22Rv1 (cell line): ENCODE measurements around the gene KRTAP10-2.

Source experiments
- H3K27ac ChIP-seq: fragments of 450-650 bp; 2 replicates; pipeline ENCODE4 v1.5.1; 2017
- ZFX ChIP-seq: fragments of 450-650 bp; IDR thresholded peaks from 2 replicates; pipeline ENCODE4 v1.6.1; 2017; ENCODE audit warnings: antibody characterized with exemption, borderline replicate concordance
- TF ChIP-seq, protein P1 (sequence below): fragments of 450-650 bp; IDR thresholded peaks from 2 replicates; pipeline ENCODE4 v1.5.1; 2017; ENCODE audit warnings: mild to moderate bottlenecking

The KRTAP10-2 gene

DNA sequence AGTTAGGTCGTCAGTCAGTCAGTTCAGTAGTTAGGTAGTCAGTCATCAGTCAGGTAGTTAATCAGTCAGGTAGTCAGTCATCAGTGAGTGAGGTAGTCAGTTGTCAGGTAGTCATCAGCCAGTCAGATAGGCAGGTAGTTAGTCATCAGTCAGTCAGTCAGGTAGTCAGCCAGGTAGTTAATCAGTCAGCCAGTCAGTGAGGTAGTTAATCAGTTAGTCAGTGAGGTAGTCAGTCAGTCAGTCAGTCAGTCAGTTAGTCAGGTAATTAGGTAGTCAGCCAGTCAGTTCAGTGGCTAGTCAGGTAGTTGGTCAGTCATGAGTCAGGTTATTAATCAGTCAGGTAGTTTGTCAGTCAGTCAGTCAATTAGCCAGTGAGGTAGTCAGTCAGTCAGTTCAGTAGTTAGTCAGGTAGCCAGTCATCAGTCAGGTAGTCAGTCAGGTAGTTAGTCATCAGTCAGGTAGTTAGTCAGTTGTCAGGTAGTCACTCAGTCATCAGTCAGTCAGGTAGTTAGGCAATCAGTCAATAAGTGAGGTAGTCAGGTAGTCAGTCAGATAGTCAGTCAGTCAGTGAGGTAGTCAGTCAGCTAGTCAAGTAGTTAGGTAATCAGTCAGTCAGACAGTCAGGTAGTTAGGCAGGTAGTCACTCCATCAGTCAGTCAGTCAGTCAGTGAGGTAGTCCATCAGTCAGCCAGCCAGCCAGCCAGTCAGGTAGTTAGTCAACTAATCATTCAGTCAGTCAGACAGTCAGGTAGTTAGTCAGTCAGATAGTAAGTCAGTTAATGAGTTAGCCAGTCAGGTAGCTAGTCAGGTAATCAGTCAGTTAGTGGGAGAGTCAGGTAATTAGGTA lies 27.5 kb downstream of the KRTAP10-2 start:
- H3K27ac ChIP-seq: no peak overlapping the region
- no peak for TF ChIP-seq ZFX
- TF ChIP-seq, protein P1, sequence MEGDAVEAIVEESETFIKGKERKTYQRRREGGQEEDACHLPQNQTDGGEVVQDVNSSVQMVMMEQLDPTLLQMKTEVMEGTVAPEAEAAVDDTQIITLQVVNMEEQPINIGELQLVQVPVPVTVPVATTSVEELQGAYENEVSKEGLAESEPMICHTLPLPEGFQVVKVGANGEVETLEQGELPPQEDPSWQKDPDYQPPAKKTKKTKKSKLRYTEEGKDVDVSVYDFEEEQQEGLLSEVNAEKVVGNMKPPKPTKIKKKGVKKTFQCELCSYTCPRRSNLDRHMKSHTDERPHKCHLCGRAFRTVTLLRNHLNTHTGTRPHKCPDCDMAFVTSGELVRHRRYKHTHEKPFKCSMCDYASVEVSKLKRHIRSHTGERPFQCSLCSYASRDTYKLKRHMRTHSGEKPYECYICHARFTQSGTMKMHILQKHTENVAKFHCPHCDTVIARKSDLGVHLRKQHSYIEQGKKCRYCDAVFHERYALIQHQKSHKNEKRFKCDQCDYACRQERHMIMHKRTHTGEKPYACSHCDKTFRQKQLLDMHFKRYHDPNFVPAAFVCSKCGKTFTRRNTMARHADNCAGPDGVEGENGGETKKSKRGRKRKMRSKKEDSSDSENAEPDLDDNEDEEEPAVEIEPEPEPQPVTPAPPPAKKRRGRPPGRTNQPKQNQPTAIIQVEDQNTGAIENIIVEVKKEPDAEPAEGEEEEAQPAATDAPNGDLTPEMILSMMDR: no peak

DNA sequence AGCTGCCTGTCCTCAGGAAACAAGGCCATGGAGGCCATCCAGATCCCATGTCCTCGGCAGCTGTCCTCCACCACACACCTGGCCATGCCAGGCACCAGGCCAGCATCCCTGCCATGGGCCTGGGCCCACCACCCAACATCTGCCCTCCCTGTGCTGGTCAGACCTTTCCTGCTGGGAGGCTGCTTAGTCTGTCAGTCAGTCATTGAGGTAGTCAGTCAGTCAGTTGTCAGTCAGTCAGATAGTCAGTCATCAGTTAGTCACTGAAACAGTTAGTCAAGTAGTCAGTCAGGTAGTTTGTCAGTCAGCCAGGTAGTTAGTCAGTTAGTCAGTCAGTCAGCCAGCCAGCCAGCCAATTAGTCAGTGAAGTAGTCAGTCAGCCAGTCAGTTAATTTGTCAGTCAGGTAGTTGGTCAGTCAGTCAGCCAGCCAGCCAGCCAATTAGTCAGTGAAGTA lies 28.5 kb downstream of the KRTAP10-2 start:
- no peak overlapping the region for H3K27ac ChIP-seq
- TF ChIP-seq, protein P1: no peak
- TF ChIP-seq ZFX: no peak

DNA sequence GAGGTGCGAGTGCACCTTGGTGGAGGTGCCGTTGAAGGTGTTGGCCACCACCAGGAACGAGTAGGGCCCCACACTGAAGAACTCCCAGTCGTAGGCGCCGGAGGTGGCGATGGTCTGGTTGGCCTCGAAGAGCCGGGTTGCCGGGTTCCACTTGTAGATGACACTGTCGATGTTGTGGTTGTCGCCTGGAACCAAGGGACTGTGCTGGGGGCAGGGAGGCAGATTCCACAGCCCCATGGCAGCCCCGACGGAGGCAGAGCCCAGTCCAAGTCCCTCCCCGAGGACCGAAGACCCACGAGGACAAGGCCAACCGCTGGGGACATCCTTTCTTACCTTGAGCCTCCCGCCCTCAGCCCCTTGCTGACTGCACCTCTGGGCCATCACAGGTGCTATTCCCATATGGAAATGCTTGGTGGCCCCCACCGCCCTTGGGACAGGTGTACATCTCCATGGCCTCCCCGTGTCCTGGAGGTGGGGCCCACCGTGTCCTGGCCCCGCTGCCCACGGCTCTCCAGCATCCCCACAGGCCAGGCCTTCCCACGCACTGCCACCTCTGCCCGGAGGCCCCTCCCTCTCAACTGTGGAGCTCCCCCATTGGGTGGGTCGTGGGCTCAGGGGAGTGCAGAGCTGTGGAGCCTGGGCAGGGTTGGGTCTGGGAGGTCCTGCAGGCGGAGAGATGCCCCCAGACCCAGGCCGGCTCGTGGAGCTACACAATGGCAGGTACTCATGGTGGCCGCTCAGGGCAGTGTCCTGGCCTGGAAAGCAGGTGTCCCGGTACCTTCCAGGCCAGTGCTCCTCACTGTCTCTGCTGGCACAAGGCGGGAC lies 29.2 kb downstream of the KRTAP10-2 start:
- no peak overlapping the region for H3K27ac ChIP-seq
- TF ChIP-seq ZFX: no peak
- TF ChIP-seq, protein P1: no peak

DNA sequence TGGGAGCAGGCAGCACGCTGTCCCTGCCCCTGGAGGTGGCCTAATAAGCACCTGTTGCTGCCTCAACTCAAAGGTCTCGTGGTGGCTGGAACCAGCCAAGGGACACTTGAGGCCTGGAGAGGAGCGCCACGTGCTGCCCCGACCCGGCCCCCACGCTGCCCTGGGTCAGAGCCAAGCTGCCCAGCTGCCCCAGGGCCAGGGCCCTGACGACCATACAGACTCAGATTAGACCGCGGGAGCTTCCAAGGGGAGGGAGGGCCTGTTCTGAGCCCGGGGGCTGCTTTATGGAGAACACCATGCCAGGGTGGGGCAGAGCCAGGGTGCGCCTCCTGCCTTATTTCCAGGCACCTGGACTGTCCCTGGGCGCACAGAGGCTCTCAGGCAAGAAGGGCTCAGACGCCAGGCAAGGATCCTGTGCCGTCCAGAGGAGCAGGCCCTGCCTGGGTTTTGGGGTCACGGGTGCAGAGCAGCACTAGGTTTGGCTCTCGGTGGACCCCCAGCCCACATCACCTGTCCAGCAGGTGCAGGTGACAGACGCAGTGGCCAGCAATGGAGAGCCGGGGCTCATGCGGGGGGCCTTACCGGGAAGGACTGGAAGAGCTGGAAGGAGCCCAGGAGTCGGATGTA lies 29.9 kb downstream of the KRTAP10-2 start:
- TF ChIP-seq, protein P1: no peak
- no peak for TF ChIP-seq ZFX
- H3K27ac ChIP-seq: no peak overlapping the region

DNA sequence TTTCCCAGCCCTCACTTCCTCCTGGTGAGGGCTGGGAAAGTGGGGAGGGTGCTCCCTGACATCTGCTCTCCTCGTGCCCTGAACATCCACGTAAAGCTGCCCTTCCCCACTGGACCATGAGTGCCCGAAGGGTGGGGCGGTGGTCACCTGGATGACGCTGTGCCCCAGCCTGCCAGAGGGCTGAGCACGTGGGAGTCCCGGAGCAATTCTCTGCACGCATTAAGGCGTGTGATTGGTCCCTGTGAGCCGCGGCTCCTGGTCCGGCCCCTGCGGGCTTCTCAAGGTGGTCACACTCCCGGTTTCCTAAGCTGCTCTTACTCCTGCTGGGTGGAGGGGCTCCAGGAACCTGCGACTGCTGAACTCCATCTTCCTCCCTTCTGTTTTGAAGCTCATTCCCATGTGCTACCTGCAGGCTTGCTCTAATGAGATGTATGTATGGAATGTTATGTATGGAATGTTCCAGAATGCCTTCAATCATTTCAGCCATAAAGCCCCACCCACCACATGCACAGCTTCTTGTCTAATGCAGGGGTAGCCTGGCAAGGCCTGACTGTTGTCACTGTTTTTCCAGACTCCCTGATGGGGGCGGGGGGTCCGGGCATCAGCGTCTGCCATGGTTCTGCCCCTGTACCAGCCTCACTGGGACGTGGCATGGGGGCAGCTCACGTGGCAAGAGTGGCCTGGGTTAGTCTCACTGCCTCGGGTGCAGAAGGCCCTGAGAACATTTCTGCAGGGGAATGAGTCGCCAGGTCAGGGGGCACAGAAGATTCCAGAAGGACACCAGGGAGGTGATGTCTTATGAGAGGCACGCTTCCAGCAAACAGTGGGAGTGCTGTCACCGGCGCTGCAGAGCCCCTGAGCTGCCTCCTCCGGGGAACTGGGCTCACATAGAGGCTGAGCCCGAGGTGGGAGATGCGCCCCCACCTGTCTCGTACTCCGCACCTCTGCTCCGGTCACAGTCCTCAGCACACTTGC lies 30.7 kb downstream of the KRTAP10-2 start:
- TF ChIP-seq, protein P1: no peak
- TF ChIP-seq ZFX: no peak
- no peak overlapping the region for H3K27ac ChIP-seq
